HepG2 (cell line): ENCODE data around the gene PDE3A. TPM values are rescaled to one million over a fixed set of nuclear protein-coding genes. Genes with fewer than 3 reads are reported as not detected.

Experiments
- ATAC-seq: fragments of 200-7000 bp; cut with Tn5 transposase; 3 replicates; pipeline ENCODE4 v1.9.1; 2020; ENCODE audit warnings: mild to moderate bottlenecking, moderate library complexity
- BruUV-seq: library from RNA; stranded (reverse); fragments of 400-500 nt; replicated peaks from 2 replicates; lab custom pipeline; 2021; lab: Mats Ljungman, UMichigan
- CTCF ChIA-PET: fragments of 300-600 bp; formaldehyde crosslinking; extraction: SDS; loops from one replicate; lab custom pipeline; 2021; ENCODE audit warnings: low total read pairs, inconsistent platforms, low intra/inter-chr PET ratio; lab: Yijun Ruan, JAX
- POLR2A ChIA-PET: fragments of 350-600 bp; sonication (Branson Sonifier 250); formaldehyde crosslinking; loops from one replicate; lab custom pipeline; 2020; ENCODE audit warnings: antibody characterized with exemption, inconsistent platforms; lab: Yijun Ruan, JAX
- DNase-seq: peaks from one replicate; pipeline ENCODE4 v3.0.0-alpha.2; 2015; ENCODE audit warnings: low spot score
- FAIRE-seq: peaks from 3 replicates; lab custom pipeline; 2011; peaks lifted over from hg19 to GRCh38; lab: Jason Lieb, UNC
- H2AFZ ChIP-seq: one replicate; pipeline ENCODE4 v1.6.1; 2011; ENCODE audit warnings: low read length, inconsistent platforms
- H3K27ac ChIP-seq: fragments of 300-600 bp; 3 replicates; pipeline ENCODE4 v1.8.0; 2011; ENCODE audit warnings: mixed run types, mild to moderate bottlenecking, mixed read lengths, low read length, inconsistent platforms; ENCODE audit not compliant: insufficient read depth; ENCODE audit errors: extremely low read length
- H3K27me3 ChIP-seq, 2 experiments: fragments of 200-600 bp in 1 of 2; 2 replicates in 1 of 2; 3 replicates in 1 of 2; pipeline versions ENCODE4 v1.6.0 to v1.8.0; 2011; ENCODE audit warnings: low read length in 2 of 2, mild to moderate bottlenecking in 2 of 2, moderate library complexity in 2 of 2, inconsistent platforms in 1 of 2; ENCODE audit not compliant: insufficient read depth in 2 of 2, control insufficient read depth in 1 of 2
- H3K36me3 ChIP-seq, 2 experiments: fragments of 200-600 bp in 1 of 2; replicated peaks in 1 of 2; 2 replicates in 1 of 2; 3 replicates in 1 of 2; pipeline versions ENCODE4 v1.5.1 to v1.8.0; 2011; ENCODE audit warnings: low read length in 2 of 2, inconsistent platforms in 1 of 2; ENCODE audit not compliant: insufficient read depth in 2 of 2, control insufficient read depth in 1 of 2
- H3K4me1 ChIP-seq: 2 replicates; pipeline ENCODE4 v1.5.1; 2012; ENCODE audit warnings: low read length, inconsistent platforms; ENCODE audit not compliant: insufficient read depth
- H3K4me2 ChIP-seq: 2 replicates; pipeline ENCODE4 v1.6.0; 2011; ENCODE audit warnings: low read depth, low read length, inconsistent platforms
- H3K4me3 ChIP-seq, 3 experiments: fragments of 200-600 bp in 1 of 3; sonication (generic), shearing (Covaris generic) in 1 of 3; replicated peaks in 1 of 3; 2 replicates each; pipeline ENCODE4 v1.5.1; 2011 to 2016; ENCODE audit warnings: low read length in 3 of 3, inconsistent platforms in 2 of 3, low read depth in 2 of 3, mild to moderate bottlenecking in 2 of 3, control low read depth in 1 of 3, mixed read lengths in 1 of 3; ENCODE audit not compliant: insufficient read depth in 1 of 3
- H3K79me2 ChIP-seq: one replicate; pipeline ENCODE4 v1.6.1; 2011; ENCODE audit warnings: low read length, inconsistent platforms; ENCODE audit not compliant: insufficient read depth
- H3K9ac ChIP-seq: 2 replicates; pipeline ENCODE4 v1.6.0; 2011; ENCODE audit warnings: mild to moderate bottlenecking, low read depth, low read length, inconsistent platforms; ENCODE audit not compliant: insufficient read depth
- H3K9me3 ChIP-seq: 2 replicates; pipeline ENCODE4 v1.5.1; 2012; ENCODE audit warnings: mild to moderate bottlenecking, low read length
- H4K20me1 ChIP-seq: 2 replicates; pipeline ENCODE4 v1.6.0; 2011; ENCODE audit warnings: inconsistent platforms, mild to moderate bottlenecking, low read length, moderate library complexity; ENCODE audit not compliant: insufficient read depth
- ADNP ChIP-seq: sonication (generic); formaldehyde crosslinking; IDR thresholded peaks from 2 replicates; pipeline ENCODE4 v1.4.0; 2020; ENCODE audit warnings: missing genetic modification reagents
- BHLHE40 ChIP-seq: IDR thresholded peaks from 2 replicates; pipeline ENCODE4 v1.6.1; 2011; ENCODE audit warnings: low read length, improper control_type of control experiment
- CBFB ChIP-seq: sonication (generic); formaldehyde crosslinking; IDR thresholded peaks from 2 replicates; pipeline ENCODE4 v1.4.0; 2020; ENCODE audit warnings: missing genetic modification reagents
- CREB3 ChIP-seq: sonication (generic); formaldehyde crosslinking; IDR thresholded peaks from 2 replicates; pipeline ENCODE4 v1.5.0; 2020; ENCODE audit warnings: missing genetic modification reagents
- GATA4 ChIP-seq: sonication (generic); IDR thresholded peaks from 2 replicates; pipeline ENCODE4 v1.6.1; 2016; ENCODE audit warnings: antibody characterized with exemption, low read depth, borderline replicate concordance
- HBP1 ChIP-seq: IDR thresholded peaks from 2 replicates; pipeline ENCODE4 v1.6.1; 2016; ENCODE audit warnings: low read depth, control low read depth
- PAF1 ChIP-seq: IDR thresholded peaks from 2 replicates; pipeline ENCODE4 v1.6.1; 2016; ENCODE audit warnings: missing genetic modification reagents, missing compliant biosample characterization
- POGZ ChIP-seq: sonication (generic); formaldehyde crosslinking; IDR thresholded peaks from 2 replicates; pipeline ENCODE4 v1.4.0; 2020; ENCODE audit warnings: mild to moderate bottlenecking, missing genetic modification reagents
- RORA ChIP-seq: sonication (generic); formaldehyde crosslinking; IDR thresholded peaks from 2 replicates; pipeline ENCODE4 v1.5.0; 2020; ENCODE audit warnings: mild to moderate bottlenecking, missing genetic modification reagents, moderate library complexity
- TEF ChIP-seq: sonication (generic); formaldehyde crosslinking; IDR thresholded peaks from 2 replicates; pipeline ENCODE4 v1.5.0; 2020; ENCODE audit warnings: missing genetic modification reagents
- U2AF2 ChIP-seq: fragments of 200-400 bp; formaldehyde crosslinking; IDR thresholded peaks from 2 replicates; pipeline ENCODE4 v1.6.1; 2017; ENCODE audit warnings: low read depth, mild to moderate bottlenecking, low read length
- ZEB1 ChIP-seq: IDR thresholded peaks from 2 replicates; pipeline ENCODE4 v1.6.1; 2012; ENCODE audit warnings: mild to moderate bottlenecking, low read depth, inconsistent platforms; ENCODE audit not compliant: insufficient replicate concordance
- ZFP36 ChIP-seq: fragments of 150-350 bp; IDR thresholded peaks from 2 replicates; pipeline ENCODE4 v1.6.1; 2018; ENCODE audit warnings: borderline replicate concordance, low read length, low read depth; ENCODE audit not compliant: partially characterized antibody
- ZNF260 ChIP-seq: sonication (generic); formaldehyde crosslinking; IDR thresholded peaks from 2 replicates; pipeline ENCODE4 v1.4.0; 2020; ENCODE audit warnings: missing genetic modification reagents, low read depth, mild to moderate bottlenecking, borderline replicate concordance
- ZNF276 ChIP-seq: sonication (generic); formaldehyde crosslinking; IDR thresholded peaks from 2 replicates; pipeline ENCODE4 v1.4.0; 2020; ENCODE audit warnings: mild to moderate bottlenecking, low read depth, missing genetic modification reagents
- ZNF580 ChIP-seq: IDR thresholded peaks from 2 replicates; pipeline ENCODE4 v1.6.1; 2016; ENCODE audit warnings: low read depth, borderline replicate concordance
- ZNF703 ChIP-seq: sonication (generic); formaldehyde crosslinking; IDR thresholded peaks from 2 replicates; pipeline ENCODE4 v1.5.1; 2020; ENCODE audit warnings: missing genetic modification reagents, mild to moderate bottlenecking, moderate library complexity, borderline replicate concordance
- ZNF782 ChIP-seq: sonication (generic); formaldehyde crosslinking; IDR thresholded peaks from 2 replicates; pipeline ENCODE4 v1.4.0; 2020; ENCODE audit warnings: missing genetic modification reagents, mild to moderate bottlenecking, borderline replicate concordance
- WGBS: methylation state at CpG from one replicate; pipeline ENCODE4 v1.1.6; 2017; ENCODE audit warnings: low lambda C conversion rate; 5-methylcytosine and 5-hydroxymethylcytosine counted together
- in situ Hi-C: cut with HindIII; loops from 2 replicates; pipeline ENCODE4 v1.10.0; 2017; ENCODE audit warnings: low pct_unique_long_range_greater_than_20kb; ENCODE audit not compliant: extremely low pct_ligation_motif_present
- intact Hi-C: fragments of 100-400 bp; cut with micrococcal nuclease; formaldehyde crosslinking; loops from one replicate; pipeline ENCODE4 v1.10.0; 2022; ENCODE audit not compliant: unreplicated experiment
- polyA plus RNA-seq, 8 experiments: library from polyadenylated mRNA; depleted of rRNA in 3 of 8; stranded (reverse) in 7 of 8; unstranded in 1 of 8; fragments of >200 nt; fragmentation: Illumina TruSeq in 4 of 8; extraction: Trizol in 4 of 8; gene quantifications; 2 replicates each; pipeline versions ENCODE4 v1.2.1 to v1.2.3, GENCODE V29; 2011 to 2016; ENCODE audit warnings: low read depth in 4 of 8, missing spikeins in 1 of 8, mixed read lengths in 1 of 8; ENCODE audit not compliant: insufficient read depth in 1 of 8
- total RNA-seq, 5 experiments: library from RNA; depleted of rRNA; stranded (reverse); fragments of >200 nt; fragmentation: Illumina TruSeq; extraction: Trizol; gene quantifications; 2 replicates each; pipeline ENCODE4 v1.2.3, GENCODE V29; 2016; ENCODE audit warnings: low read depth in 1 of 5

The PDE3A gene
- total and polyA plus RNA-seq, 2 of the 13 experiments (the other 11 are each of a cell fraction or from before 2014, with no cell fraction given): 0.77 to 1.5 TPM

- no TSS peak for BruUV-seq
- intact Hi-C loops: no loop called here
- ChIA-PET POLR2A (no interaction called here), CTCF (no interaction called here)
- H3K4me2 ChIP-seq: no peak overlapping the region
- FAIRE-seq (no peak), DNase-seq (no peak), ATAC-seq (no peak)
- WGBS: 0% methylated on average over 2 of the region's 2 CpGs
- no peaks in the 10 kb centered on the region for H3K4me1 ChIP-seq
- H3K9ac ChIP-seq: no peak overlapping the region
- H3K4me3 ChIP-seq: no peak overlapping the region
- H3K27ac ChIP-seq: no peak overlapping the region
- H4K20me1 ChIP-seq: no peaks in the 10 kb centered on the region
- no peaks in the 10 kb centered on the region for H3K79me2 ChIP-seq
- H3K36me3 ChIP-seq: no peaks in the 10 kb centered on the region
- no peak for TF ChIP-seq ZEB1
- no peak for TF ChIP-seq ZNF580 (CRISPR knock-in tag)
- TF ChIP-seq ZNF782 (CRISPR knock-in tag): no peak
- no peak for TF ChIP-seq GATA4
- no peak for TF ChIP-seq RORA (CRISPR knock-in tag)
- no peak for TF ChIP-seq U2AF2
- no peak for TF ChIP-seq ZFP36
- TF ChIP-seq TEF (CRISPR knock-in tag): no peak
- TF ChIP-seq POGZ (CRISPR knock-in tag): no peak
- TF ChIP-seq BHLHE40: no peak
- TF ChIP-seq ZNF703: no peak
- TF ChIP-seq ZNF276 (CRISPR knock-in tag): no peak
- TF ChIP-seq HBP1 (CRISPR knock-in tag): no peak
- no peak for TF ChIP-seq ADNP (CRISPR knock-in tag)
- TF ChIP-seq CBFB: no peak
- no peak for TF ChIP-seq ZNF260 (CRISPR knock-in tag)
- no peak for TF ChIP-seq CREB3 (CRISPR knock-in tag)
- no peak for TF ChIP-seq PAF1 (CRISPR knock-in tag)
- no peaks in the 10 kb centered on the region for H3K27me3 ChIP-seq
- in situ Hi-C loops: no loop called here
- no peaks in the 10 kb centered on the region for H3K9me3 ChIP-seq
- no peak overlapping the region for H2AFZ ChIP-seq
Observed at GRCh38 chr12:20592556-20592955, 224.2 kb downstream of the PDE3A start.
